Glomerular visceral epithelial cell (primary cell): ENCODE measurements around the gene RBCK1.

Experiments
- DNase-seq: peaks from one replicate; pipeline ENCODE4 v3.0.0-alpha.2; 2016; ENCODE audit errors: extremely low spot score

The RBCK1 gene

GRCh38 chr20:418858-419365, 10.8 kb downstream of the RBCK1 start:
- no peak for DNase-seq

- DNase-seq: no peak
Measured at GRCh38 chr20:419556-420165, 11.6 kb downstream of the RBCK1 start.

GRCh38 chr20:420166-420620, 12.1 kb downstream of the RBCK1 start:
- DNase-seq: no peak

DNA sequence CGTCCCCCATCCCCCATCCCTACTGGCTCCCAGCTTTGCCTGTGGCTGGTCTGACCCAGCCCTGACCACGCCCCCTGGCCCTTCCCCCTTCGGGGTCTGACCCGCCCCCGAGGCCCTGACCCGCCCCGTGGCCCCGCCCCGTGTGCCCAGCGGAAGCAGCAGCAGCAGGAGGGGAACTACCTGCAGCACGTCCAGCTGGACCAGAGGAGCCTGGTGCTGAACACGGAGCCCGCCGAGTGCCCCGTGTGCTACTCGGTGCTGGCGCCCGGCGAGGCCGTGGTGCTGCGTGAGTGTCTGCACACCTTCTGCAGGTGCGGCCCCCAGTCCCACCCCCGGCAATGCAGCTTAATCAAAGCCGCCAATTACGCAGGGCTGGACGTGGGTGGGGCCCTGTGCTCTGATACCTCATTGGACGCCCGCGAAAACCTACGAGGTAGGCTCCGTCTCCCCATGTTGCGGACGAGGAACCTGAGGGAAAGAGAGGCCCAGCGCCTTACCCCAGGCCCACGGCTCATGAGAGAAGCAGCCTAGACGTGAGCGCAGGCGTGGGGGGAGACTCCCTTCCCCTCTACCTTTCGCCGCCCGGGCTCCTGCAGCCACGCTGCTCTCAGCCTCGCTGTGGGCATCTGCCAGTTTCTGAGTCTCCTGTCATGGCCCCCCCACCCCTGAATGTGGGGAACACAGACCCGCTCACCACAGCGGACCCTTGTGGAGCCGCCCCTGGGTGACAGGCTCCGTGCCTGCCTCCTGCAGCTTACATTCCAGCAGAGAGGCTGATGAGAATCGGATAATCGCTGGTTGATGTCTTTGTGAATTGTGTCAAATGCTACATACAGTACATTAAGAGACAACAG, 12.8 kb downstream of the RBCK1 start:
- no peak for DNase-seq

GRCh38 chr20:421685-422250, 13.7 kb downstream of the RBCK1 start:
- DNase-seq: no peak

DNA sequence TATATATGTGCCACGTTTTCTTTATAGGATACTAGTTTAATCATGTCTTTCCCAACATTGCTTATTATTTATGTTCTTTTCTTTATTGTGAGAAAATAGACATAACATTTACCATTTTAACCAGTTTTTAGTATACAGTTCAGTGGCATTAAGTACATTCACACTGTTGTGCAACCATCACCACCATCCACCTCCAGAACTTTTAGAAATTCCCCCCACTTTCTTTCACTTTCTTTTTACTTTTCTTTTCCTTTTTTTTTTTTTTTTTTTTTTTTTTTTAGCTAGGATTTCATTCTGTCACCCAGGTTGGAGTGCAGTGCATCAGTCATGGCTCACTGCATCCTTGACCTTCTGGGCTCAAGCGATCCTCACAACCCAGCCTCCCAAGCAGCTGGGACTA, 18.5 kb downstream of the RBCK1 start:
- DNase-seq: no peak

- no peak for DNase-seq
Measured at GRCh38 chr20:427401-427800, 19.3 kb downstream of the RBCK1 start.

GRCh38 chr20:427849-428657, 20.0 kb downstream of the RBCK1 start:
- DNase-seq: no peak

GRCh38 chr20:428658-429200, 20.6 kb downstream of the RBCK1 start:
- no peak for DNase-seq

- no peak for DNase-seq
Measured at GRCh38 chr20:430091-430999, 22.2 kb downstream of the RBCK1 start.

- DNase-seq: peak; percentile 85
Measured at GRCh38 chr20:431012-431904, 23.2 kb downstream of the RBCK1 start.

GRCh38 chr20:432208-432607, 24.1 kb downstream of the RBCK1 start:
- DNase-seq: no peak

DNA sequence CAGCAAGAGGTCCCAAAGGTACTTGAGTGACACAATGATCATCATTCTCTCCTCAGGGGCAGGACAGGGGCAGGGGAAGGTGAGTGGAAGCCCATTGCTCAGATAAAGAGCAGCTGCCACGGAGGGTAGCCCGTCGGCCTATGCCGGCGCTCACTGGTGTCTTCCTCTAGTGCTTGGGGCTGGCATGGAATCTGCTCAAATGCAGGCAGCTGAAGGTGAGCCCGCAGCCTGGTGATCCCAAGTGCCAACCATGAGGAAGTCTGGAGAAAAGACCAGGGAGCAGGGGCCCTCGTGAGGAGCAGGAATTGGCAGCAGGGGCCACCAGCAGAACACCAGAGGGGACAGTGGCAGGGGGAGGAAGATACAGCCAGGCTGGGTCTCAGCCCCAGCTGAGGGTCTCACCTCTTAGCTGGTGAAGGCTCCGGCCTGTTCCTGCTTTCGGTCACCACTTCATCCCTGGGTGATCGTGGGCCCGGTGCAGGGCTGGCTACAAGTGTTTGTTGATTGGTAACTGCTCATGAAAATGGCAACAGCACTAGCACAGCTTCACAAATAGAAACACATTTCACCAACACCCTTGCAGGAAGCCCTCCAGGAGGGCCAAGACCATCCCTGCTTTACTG, 24.7 kb downstream of the RBCK1 start:
- no peak for DNase-seq

DNA sequence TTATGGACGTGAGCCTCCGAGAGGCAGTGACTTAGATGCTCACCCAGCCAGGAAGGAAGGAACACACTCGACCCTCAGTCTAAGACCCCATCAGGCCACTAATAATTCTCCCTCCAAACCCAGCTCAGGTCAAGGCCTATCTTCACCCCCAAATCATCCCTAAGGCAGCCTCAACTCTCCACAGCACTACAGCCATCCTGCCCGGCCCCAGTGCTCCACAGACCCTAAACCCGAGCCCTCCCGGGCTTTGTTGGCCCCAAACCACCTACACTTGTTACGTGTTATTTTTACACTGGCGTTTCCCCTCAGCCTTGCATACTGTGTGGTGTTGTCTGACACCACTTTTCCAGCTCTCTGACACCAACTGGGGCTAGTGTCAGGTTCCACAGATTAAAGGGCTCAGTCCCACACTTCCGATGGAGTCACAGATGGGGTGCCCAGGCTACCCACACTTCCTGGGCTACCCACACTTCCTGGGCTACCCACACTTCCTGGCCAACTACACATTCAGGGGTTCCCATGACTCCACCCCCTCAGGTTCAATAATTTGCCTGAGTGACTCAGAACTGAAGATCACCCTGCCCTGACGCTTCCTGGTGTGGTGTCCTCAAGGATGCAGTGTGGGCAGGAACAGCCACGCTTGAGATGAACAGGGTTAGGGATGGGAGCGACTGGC, 25.3 kb downstream of the RBCK1 start:
- DNase-seq: peak; percentile 72

- DNase-seq: no peak
Measured at GRCh38 chr20:434221-434620, 26.1 kb downstream of the RBCK1 start.

DNA sequence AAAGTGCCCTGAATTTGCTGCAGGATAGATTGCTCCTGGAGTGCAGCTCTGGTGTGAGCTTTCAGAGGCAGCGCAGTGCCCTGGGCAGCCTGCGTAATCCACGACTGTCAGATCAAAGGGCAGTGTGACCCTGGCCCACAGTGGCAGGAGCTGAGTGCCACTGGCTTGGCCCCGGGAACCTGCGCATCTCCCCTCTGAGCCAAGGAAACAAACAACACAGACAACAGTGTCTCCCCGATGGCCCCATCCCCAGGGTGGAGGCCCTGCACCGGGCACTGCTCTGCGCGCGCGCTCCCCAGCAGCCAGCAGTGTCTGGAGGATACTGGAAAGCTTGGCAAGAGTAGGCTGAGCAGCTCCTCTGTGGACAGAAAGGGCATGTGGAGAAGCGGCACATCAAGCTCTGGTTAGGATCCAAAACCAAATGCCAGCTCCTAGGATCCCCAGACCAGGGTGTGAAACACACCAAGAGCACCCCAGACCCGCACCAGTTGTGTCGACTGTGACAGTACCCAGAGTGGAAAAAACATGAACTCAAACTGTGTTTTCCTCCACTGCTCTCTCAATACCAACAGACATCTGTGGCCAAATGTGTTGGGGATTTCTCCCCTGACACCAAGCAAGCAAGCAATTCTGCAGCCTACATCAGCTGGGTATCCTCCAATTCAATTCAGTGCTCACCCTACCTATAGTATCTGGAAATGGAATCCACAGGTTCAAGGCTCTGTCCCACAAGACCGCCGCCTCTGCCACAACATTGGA, 26.7 kb downstream of the RBCK1 start:
- DNase-seq: no peak

GRCh38 chr20:435558-435957, 27.5 kb downstream of the RBCK1 start:
- DNase-seq: no peak

DNA sequence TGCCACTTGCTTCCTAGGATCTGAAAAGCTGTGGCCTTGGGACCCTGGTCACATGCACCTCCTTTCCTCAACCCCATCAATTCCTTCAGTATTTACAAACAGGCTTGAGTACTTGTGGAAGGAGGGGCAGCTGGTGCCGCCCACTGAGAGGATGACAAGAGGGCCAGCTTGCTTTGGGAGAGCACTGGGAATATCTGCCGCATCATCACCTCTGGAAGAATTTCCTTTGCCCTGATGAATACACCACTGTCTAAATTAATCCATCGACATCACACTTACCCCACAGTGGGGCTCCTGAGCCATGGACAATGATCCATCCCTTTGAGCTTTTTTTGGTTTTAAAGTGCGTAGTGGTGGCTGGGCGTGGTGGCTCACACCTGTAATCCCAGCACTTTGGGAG, 28.4 kb downstream of the RBCK1 start:
- no peak for DNase-seq
